Measurements from ENCODE around the gene EPHA6.

Gene EPHA6

DNA sequence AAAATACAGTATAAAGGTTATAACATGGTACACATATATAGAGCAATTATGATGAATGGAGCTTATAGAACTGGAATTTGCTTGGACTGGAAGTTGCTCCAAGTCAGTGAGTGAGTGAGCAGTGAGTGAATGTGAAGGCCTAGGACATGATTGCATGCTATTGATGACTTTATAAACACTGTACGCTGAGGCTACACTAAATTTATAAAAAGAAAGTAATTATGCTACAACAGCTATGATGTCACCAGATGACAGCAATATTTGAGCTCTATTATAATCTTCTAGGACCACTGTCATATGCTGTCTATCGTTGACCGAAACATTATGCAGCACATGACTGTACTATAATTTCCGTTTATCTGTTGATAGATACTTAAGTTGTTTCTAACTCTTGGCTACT, 463.3 kb downstream of the EPHA6 start:
- DNase-seq (ENCODE audit: low spot score), result no peak

DNA sequence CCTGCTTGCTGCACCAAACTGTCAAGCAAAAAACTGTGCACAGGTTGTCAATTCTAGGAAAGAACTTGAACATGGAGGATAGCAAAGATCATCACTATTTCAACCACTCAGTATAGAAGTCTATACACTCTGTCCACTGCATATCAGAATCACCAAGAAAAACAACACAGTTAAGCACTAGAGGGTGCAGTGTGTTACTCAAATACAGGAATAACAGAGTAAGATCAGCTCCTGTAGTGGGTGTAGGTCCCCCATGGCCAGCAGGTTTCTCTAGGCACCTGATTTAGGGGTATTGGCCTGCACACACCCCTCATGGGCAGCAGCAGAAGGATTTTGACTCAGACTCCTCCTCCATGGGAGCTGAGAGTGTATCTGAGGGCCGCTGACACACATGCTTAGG, 464.1 kb downstream of the EPHA6 start:
- DNase-seq (ENCODE audit: low spot score), result peak; percentile 20

DNA sequence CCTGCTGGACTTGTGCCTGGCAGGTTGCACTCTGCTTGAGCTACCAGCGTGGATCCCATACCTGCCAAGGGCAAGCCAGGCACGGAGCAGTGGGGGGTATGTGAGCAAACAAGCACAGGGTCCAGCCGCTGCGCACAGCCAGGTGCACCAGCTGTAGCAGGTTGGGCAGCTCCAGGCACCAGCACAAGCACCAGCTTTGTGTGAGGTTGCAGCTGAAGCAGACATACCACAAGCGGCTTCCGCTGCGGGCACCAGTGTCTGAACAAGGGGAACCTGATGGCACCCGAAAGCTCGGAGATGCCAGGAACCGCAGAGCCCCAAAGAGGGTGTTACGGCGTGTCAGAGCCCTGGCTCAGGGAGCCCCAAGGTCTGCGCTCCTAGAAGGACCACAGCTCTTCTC, 477.5 kb downstream of the EPHA6 start:
- DNase-seq (ENCODE audit: low spot score), result no peak

DNA sequence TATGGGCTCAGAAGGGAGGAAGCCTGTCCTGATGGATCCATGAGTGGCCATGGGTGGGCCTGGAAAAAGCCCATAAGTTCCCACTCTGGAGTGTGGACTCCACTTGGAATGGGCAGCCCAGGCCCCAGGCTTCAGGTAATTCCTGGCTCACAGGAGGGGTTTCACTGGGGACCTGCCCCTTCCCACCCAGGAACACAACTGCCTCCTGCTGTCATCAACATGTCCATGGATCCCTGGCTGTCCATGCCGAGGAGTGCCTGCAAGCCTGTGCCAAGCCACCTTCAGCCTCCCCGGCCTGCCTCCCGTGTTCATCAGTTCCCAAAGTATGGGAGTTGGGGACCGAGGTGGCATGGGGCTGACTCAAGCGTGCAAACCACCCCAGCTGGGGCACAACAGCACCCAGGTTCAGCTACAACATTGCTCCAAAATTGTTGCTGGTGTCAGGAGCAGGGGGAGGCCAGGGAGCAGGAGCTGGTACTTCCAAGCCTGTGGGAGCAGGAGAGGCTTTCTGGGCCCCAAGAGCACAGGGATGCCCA, 479.3 kb downstream of the EPHA6 start:
- no peak for DNase-seq (ENCODE audit: low spot score)

DNA sequence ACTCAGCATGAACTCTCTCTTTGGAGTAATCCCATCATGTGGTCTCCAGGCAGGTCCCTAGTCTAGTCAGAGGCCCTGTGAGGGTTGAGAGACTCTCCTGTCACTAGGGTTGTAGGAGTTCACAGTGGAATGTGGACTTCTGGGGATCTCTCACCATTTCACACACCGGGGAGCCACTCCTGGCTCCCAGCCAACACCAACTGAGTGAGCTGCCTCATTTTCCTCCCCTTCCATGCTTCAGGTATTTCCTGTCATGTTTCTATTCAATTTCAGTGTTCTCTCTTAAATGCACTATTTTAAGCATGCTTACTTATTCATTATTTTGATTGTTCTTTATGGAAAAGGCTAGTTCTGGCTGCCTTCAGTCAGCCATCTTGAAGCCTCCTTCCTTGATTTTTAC, 482.6 kb downstream of the EPHA6 start:
- no peak for DNase-seq (ENCODE audit: low spot score)

DNA sequence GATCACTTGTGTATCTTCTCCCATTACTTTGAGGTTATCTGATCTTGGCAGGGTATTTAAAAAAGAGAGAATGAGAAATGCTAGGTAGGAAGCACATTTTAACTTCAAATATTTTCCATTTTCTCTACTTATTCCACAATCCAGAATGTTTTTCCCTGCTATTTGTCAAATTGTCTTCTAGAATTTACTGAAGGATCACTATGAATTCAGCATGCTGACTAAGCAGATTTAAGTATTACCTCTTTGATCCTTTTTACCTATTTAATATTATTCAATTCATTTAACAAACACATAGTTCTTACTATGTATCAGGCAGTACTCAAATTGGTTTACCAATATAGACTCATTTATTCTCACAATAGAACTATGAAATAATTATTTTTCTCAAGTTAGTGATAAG, 486.7 kb downstream of the EPHA6 start:
- DNase-seq (ENCODE audit: low spot score), result no peak

DNA sequence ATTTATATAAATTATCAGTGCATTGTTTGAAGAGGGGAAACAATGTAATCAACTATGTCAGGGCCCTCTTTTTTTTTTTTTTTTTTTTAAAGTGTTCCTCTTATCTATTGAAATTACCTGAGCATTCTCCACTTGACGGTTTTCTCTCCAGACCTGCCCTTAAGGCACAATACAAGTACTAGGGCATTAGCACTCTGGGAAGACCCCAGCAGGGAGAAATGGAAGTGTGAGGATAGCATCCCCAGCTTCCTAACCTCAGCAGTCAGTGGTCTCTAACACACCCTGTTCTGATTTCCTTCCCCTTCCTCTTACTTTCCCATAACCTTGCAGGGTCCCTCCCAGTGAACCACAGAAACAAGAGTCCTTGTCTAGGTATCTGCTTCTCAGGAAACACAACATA, 491.8 kb downstream of the EPHA6 start:
- DNase-seq (ENCODE audit: low spot score), result no peak

DNA sequence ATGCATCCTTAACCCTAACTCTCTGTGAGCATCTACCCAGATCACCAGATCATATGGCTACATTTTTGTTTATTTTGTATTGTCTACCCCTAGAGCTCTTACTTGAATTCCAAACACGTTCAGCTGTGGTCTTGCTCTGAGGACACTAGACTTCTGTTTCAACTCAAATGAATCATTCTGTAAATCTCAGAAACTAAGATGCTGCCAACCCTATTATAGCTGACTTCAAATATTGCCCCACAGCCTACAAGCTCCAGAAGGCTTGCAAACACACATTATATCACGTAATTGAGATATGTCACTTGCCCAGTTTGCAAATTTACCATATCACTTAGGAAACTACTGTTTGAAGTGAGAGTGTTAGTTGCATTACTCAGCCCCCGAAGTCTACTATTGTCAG, 524.0 kb downstream of the EPHA6 start:
- no peak for DNase-seq (ENCODE audit: low spot score)

DNA sequence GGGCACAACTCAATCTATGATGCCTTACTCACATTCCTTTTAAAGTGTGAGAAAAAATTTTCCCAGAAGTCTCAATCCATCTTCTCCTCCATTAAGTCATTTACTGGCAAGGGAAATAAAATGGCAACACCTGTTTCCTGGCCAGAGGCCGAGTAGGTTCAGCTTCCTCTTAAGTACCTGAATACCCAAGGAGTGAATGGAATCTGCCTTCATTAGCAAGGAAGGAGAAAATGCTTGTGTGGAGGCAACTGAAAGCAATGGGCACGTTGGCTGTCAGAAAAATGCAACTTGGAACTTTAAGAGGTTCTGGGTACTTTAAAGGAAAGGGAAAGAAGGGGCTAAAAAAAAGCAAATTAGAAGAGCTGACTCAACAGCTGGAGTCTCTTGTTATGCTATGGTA, 526.5 kb downstream of the EPHA6 start:
- no peak for DNase-seq (ENCODE audit: low spot score)

DNA sequence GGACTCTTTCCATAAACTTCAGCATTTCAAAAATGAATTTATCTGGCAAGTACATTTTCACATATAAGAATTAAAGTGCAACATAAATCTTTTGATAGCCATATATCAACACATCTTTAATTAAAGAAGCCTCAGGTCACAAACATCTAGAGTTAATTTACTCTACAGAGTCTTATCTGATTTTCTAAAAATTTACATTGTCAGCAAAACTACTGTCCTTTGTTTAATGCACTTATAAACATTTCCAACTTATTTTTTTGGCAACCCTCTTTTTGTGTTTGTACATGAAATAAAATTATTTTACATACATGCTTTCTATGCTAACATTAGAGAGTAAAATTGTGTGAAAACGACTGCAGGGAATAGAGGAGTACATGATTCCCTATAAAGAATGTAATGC, 533.4 kb downstream of the EPHA6 start:
- DNase-seq (ENCODE audit: low spot score), result no peak

DNA sequence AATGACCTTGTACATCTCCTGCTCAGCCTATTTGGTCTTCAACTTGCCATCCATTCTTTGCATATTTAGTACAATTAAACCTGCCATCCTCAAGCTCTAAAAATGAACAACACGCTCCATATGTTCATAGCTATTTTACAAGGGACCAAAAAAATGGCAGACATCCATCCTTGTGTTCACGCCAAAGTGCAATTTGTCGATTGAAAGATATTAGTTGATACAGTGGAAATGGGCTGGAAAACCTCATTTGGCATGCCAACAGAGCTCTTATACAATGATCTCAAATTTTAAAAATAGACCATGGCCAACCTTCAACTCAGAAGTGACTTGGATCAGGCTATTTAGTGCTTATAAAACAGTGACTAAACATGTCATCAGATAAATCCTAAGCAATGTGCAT, 536.6 kb downstream of the EPHA6 start:
- no peak for DNase-seq (ENCODE audit: low spot score)

DNA sequence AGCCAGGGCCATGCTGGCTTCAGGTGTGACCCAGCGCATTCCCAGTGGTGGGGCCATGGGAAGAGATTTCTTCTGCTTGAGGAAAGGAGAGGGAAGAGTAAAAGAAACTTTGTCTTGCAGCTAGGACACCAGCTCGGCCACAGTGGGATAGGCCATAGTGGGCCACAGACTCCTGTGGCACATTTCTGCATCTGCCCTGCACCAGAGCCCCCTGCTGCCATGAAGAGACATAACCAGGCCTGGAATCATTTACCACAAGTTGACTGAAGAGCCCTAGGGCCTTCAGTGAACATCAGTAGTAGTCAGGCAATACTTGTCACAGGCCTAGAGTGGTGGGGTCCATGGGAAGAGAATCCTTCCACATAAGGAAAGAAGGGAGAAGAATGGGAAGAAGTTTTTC, 538.8 kb downstream of the EPHA6 start:
- DNase-seq (ENCODE audit: low spot score), result no peak

DNA sequence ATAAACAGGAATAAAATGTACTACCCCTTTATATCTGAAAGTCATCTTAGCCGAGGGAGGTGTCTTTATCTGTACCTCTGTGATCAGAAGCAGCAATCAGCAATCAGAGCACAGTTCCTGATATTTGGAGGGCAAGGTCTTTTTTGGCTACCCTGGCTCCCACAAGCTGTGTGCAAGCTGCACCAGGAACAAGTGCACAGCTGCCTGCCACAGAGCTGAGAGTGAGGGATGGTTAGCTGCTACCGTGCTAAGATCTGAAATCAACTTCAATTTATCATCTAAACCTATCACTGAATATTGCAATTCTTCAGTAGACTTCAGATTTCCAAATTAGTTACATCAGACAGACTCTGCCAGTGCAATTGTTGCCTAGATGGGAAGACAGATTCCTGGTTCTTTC, 545.6 kb downstream of the EPHA6 start:
- DNase-seq (ENCODE audit: low spot score), result no peak

DNA sequence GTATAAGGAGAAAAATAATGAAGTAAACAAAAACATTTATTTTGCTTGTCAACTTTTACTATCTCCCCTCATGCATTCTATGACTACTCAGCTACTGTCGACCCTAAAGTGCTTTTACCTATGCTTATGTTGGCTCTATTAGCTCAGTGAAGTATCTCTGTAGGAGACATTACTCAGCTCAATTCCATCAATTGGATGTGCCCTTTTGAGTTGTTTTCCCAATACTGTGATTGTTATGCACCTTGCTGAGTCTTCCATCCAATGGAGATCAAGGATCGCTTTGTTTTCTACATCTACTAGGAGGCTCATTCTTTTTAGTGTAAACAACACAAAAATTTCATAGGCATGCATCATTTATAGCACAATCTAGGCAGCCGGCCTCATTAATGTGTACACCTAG, 546.4 kb downstream of the EPHA6 start:
- no peak for DNase-seq (ENCODE audit: low spot score)

DNA sequence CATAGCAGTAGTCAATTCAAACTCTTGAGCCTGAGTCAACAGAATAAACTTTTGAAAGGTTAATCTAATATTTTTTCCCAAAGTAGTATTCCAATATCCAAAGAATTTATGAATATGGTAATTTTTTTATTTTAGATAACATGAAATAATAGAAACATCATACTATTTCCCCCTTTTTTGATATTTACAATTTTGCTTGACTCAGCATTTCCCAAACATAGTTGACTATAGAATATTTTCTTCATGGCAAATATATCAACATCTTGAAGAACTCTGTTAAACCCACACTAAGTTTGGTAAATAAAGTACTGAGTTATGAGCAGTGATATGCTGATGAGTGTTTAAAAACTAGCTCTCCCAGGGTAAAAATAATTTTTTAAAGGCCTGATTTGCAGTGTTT, 570.2 kb downstream of the EPHA6 start:
- DNase-seq (ENCODE audit: low spot score), result no peak

DNA sequence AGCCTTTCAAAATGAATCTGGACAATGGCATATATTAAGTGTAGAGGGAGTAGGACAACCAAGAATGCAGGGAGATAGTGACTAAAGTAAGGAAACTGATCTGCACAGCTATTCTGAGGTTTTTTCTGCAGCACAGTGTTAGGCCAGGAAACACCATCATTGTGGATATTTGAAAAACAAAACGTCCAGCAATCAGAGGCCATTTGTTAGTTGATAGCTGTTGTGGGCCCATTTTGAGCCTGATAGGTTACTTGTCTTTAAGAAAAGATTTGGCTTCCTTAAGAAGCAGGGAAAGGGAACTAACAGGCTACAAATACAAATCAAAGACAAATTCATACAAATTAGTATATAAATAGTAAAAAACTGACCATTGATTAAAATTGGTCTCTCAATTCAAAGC, 574.4 kb downstream of the EPHA6 start:
- DNase-seq (ENCODE audit: low spot score), result no peak

DNA sequence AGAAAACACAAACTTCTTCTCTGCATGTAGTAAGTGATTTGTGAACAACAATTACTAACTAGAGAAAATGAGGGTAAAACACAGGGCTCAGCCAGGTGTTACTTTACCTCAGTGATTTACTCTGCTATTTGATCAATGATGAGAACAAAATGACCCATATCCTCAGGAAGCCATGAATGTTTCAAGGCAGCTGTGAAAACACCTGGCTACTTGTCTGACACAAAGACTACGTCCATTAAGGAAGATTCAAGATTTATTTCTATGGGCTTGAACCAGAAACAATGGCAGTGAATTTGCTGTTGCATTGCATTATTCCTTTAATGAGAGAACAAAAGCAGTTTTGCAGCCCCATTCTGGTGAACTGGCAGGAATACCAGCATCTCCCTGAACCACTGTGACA, 575.5 kb downstream of the EPHA6 start:
- DNase-seq (ENCODE audit: low spot score), result no peak

DNA sequence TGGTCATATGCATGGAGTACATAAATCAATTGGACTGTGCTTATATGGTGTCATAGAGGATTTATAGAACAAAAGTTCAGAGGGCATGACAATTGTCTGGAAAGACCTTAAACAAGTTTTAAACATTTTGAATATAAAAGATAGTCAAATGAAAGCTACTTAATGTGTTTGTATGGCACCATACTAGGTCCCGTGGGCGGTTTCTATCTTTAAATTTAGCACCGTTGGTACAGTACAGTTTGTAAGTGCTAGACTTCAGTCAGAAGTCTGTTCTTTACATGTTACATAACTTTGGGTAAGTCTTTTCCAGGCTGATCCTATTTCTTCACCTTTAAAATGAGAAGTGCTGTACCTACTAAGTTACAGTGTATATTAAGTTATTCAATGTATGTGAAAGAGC, 576.8 kb downstream of the EPHA6 start:
- DNase-seq (ENCODE audit: low spot score), result no peak

DNA sequence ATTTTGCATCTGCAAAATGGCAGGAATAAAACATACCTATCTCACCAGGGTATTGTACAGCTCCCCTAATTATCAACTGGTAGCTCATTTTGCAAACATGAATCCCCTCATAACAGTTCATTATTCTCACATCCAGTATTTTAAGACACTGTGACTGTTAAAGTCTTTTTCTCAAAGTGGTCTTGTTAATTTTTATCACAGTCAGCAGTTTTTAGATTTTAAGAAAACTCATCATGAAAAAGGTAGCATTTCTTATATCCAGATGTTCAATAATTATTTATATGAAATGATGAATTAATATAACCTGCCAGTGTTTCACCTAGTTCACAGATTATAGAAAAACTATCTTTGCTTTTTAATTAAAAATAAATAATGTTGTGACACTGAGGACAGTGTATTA, 595.2 kb downstream of the EPHA6 start:
- DNase-seq (ENCODE audit: low spot score), result no peak

DNA sequence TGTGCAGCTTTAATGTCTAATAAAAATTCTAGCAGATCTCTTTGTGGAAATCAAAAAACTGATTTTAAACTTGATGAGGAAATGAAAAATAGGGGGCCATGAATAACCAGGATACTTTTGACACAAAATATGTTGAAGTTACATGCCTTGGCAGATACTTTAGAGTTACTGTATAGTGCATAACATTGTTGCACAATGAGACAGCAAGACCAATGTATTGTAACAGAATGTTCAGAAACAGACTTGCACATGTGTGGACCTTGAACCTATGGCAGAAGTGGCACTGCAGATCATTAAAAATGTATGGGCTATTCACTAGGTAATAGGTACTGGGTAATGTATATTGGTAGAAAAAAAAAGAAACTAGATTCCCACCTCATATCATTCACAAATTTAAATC, 607.2 kb downstream of the EPHA6 start:
- DNase-seq (ENCODE audit: low spot score), result no peak

DNA sequence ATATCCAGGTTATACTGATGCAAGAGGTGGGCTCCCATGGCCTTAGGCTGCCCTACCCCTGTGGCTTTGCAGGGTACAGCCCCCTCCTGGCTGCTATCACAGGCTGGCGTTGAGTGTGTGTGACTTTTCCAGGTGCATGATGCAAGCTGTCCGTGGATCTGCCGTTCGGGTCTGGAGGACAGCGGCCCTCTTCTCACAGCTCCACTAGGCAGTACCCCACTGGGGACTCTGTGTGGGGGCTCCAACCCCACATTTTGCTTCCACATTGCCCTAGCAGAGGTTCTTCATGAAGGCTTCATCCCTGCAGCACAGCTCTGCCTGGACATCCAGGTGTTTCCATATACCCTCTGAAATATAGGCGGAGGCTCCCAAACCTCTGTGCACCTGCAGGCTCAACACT, 610.6 kb downstream of the EPHA6 start:
- DNase-seq (ENCODE audit: low spot score), result no peak

DNA sequence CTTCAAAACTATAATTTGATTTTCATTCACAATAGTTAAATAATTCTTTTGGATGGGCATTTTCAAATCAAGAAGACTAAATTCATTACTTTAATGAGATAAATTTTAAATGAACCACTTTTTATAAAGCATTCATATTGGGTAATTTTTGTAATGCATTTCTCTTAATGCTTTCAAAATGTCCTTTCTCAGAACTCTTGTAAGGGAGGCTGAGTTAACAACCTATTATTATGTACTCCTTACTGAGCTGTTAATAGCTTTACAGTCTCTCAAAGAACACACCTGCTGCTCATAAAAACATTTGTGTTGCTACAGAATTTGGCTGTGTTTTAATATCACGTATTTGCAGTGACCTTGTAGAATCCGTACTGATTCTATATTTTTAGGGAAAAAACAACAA, 616.2 kb downstream of the EPHA6 start:
- no peak for DNase-seq (ENCODE audit: low spot score)

DNA sequence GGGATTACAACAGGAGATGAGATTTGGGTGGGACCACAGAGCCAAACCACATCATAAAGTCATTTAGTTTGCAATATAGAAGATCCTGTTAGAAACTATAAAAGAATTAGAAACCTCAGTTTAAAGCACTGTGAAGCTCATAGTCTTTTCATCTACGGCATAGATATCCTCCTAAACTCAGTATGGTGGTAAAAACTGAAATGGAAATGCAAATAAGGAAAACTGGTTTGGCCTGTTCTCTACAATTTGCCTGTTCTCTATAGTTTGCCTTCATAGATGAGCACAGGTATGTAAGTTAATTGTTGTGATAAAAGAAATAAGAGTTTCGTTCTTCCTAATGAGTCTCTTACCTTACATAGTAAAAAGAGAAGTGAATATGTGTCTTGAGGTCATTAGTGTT, 618.5 kb downstream of the EPHA6 start:
- no peak for DNase-seq (ENCODE audit: low spot score)

DNA sequence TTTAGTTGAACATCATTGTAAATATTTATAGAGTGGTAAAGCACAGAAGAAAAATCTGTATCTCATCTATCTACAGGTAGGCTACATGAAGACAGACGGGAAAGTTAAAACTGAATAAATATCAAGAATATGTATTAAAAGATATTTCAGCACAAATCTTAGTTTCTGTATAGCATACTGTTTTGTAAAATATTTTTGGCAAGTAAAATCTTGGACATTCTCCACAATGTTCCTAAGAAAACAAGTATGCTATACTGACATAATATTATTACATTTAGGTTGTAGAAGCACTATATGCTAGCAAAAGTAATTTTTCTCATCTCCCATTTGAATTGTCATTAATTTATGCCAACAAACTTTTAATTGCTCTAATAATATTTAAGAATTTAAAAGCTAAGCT, 623.7 kb downstream of the EPHA6 start:
- no peak for DNase-seq (ENCODE audit: low spot score)

DNA sequence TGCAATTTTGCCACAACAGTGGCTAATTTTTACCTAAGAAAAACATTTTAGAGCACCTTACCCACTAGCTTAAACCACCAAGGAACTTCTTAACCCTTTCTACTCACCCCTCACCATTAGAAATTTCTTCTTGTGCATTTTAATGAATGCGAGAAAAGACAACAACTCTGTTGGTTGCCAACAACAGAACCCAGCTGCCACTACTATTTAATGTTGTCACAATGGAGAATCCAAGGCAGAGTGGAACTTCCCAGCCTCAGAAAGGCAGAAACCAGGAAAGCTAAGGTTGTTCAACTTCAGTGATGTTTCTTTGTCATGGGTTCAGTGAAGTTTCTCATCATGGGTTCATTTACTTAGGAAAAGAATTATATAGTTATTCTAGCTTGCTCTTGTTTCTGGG, 625.0 kb downstream of the EPHA6 start:
- no peak for DNase-seq (ENCODE audit: low spot score)

Data from RKO (cell line).